Natural killer cell (primary cell): ENCODE results near the gene GSPT1. TPM values are rescaled to one million over a fixed set of nuclear protein-coding genes. Genes with fewer than 3 reads are reported as not detected.

ENCODE experiments used
- ATAC-seq, 3 donors: fragments of 150-1000 bp in 2 of 3; fragments of 200-7000 bp in 1 of 3; cut with Tn5 transposase; 1 replicate in 1 of 3; 2 replicates in 2 of 3; pipeline ENCODE4 v1.10.0; 2021; ENCODE audit warnings: mild to moderate bottlenecking in 2 of 3, moderate library complexity in 2 of 3
- DNase-seq, 2 donors: peaks; one replicate each; pipeline versions ENCODE4 v3.0.0 to v3.0.0-alpha.2; 2013 to 2021; ENCODE audit warnings: mixed read lengths in 1 of 2
- H3K27ac ChIP-seq: one replicate; pipeline ENCODE4 v1.5.1; 2013; ENCODE audit warnings: mild to moderate bottlenecking, low read length
- H3K27me3 ChIP-seq: one replicate; pipeline ENCODE4 v1.6.1; 2013; ENCODE audit warnings: low read length; ENCODE audit not compliant: control insufficient read depth, insufficient read depth
- H3K36me3 ChIP-seq: one replicate; pipeline ENCODE4 v1.6.1; 2013; ENCODE audit warnings: low read length; ENCODE audit not compliant: control insufficient read depth, insufficient read depth
- H3K4me1 ChIP-seq: one replicate; pipeline ENCODE4 v1.6.1; 2013; ENCODE audit warnings: low read length; ENCODE audit not compliant: control insufficient read depth, insufficient read depth
- H3K4me3 ChIP-seq: one replicate; pipeline ENCODE4 v1.5.1; 2013; ENCODE audit warnings: low read length
- H3K9me3 ChIP-seq: one replicate; pipeline ENCODE4 v1.6.1; 2013; ENCODE audit warnings: low read length; ENCODE audit not compliant: control insufficient read depth, insufficient read depth
- H3K27ac Mint-ChIP-seq, 2 donors: one replicate each; pipeline ENCODE4 v1.8.0; 2022; ENCODE audit warnings: mild to moderate bottlenecking in 2 of 2, mixed read lengths in 2 of 2, moderate library complexity in 1 of 2
- H3K27me3 Mint-ChIP-seq, 2 donors: one replicate each; pipeline ENCODE4 v1.8.0; 2022; ENCODE audit warnings: low read depth in 2 of 2, mixed read lengths in 2 of 2
- H3K36me3 Mint-ChIP-seq: one replicate; pipeline ENCODE4 v1.8.0; 2022; ENCODE audit warnings: mixed read lengths
- H3K4me1 Mint-ChIP-seq, 2 donors: one replicate each; pipeline ENCODE4 v1.8.0; 2022; ENCODE audit warnings: mixed read lengths in 2 of 2
- H3K4me3 Mint-ChIP-seq: one replicate; pipeline ENCODE4 v1.8.0; 2022; ENCODE audit warnings: mild to moderate bottlenecking, moderate library complexity, mixed read lengths
- H3K9me3 Mint-ChIP-seq, 2 donors: one replicate each; pipeline ENCODE4 v1.8.0; 2022; ENCODE audit warnings: mixed read lengths in 2 of 2
- WGBS: methylation state at CpG from one replicate; pipeline ENCODE4 v1.1.7; 2013; ENCODE audit warnings: missing lambda C conversion rate; ENCODE audit not compliant: insufficient coverage; 5-methylcytosine and 5-hydroxymethylcytosine counted together
- intact Hi-C: fragments of 100-400 bp; cut with micrococcal nuclease; formaldehyde crosslinking; loops from one replicate; pipeline ENCODE4 v1.14.2; 2022
- total RNA-seq, 4 donors: library from RNA; stranded (reverse); fragments of 120-200 nt in 1 of 4; gene quantifications; one replicate each; pipeline versions ENCODE4 v1.2.3 to v1.2.4, GENCODE V29; 2013 to 2022
- TF ChIP-seq, protein P1 (sequence below): fragments of 200-600 bp; IDR thresholded peaks from one replicate; pipeline ENCODE4 v1.8.0; 2022; ENCODE audit warnings: antibody characterized with exemption

The GSPT1 gene
- total RNA-seq, 3 donors from 2014 or later (not counting 1 experiment from before 2014, with no cell fraction given) = 51.4 to 77.8 (median 60.8) TPM

DNA sequence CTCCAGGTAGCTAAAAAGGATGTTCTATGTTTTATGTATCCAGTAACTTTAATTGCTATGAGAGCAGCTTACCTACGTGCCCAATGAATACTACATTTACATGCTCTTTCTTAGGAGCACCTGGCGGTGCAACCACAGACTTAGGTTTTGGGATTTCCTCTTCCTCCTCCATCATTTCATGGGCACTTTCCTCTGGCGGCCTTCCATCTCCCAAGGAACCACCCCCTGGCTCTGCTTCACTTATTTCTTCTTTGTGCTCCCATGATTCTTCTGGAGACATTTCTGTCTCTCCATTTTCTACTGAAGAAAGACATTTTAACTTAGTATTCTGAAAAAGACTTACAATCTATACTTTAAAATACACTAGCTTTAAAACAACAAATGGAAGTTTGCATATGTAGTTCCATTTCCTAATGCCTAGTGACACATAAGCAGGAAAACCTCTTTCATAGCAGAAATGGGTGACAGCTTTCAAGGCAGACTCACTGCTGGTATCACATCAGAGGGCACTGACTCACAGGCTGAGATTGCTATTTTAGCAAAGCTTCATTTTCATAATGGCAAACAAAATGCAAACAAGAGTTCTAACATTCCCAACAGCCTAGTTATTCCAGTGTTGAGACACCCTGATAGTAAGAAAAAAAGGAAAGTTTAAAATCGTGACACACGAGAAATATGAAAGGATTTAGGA is 19.1 kb downstream of the GSPT1 start:
- H3K36me3 ChIP-seq = peaks cover 14% of the 10 kb centered on the region
- peaks cover 2% of the 10 kb centered on the region for H3K4me1 ChIP-seq
- WGBS = 84% methylated on average over 3 of the region's 5 CpGs
- H3K4me1 Mint-ChIP-seq = peaks cover 35 to 42% of the 10 kb centered on the region in 2 donors
- H3K27me3 Mint-ChIP-seq = no peaks in the 10 kb centered on the region
- intact Hi-C loops = no loop called here
- H3K27ac ChIP-seq = no peak overlapping the region
- ATAC-seq = no peak
- H3K36me3 Mint-ChIP-seq = no peaks in the 10 kb centered on the region
- no peaks in the 10 kb centered on the region for H3K9me3 ChIP-seq
- no peak overlapping the region for H3K27ac Mint-ChIP-seq
- H3K4me3 ChIP-seq = no peak overlapping the region
- DNase-seq = no peak
- H3K9me3 Mint-ChIP-seq = no peaks in the 10 kb centered on the region
- TF ChIP-seq, protein P1, sequence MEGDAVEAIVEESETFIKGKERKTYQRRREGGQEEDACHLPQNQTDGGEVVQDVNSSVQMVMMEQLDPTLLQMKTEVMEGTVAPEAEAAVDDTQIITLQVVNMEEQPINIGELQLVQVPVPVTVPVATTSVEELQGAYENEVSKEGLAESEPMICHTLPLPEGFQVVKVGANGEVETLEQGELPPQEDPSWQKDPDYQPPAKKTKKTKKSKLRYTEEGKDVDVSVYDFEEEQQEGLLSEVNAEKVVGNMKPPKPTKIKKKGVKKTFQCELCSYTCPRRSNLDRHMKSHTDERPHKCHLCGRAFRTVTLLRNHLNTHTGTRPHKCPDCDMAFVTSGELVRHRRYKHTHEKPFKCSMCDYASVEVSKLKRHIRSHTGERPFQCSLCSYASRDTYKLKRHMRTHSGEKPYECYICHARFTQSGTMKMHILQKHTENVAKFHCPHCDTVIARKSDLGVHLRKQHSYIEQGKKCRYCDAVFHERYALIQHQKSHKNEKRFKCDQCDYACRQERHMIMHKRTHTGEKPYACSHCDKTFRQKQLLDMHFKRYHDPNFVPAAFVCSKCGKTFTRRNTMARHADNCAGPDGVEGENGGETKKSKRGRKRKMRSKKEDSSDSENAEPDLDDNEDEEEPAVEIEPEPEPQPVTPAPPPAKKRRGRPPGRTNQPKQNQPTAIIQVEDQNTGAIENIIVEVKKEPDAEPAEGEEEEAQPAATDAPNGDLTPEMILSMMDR = no peak
- no peak overlapping the region for H3K4me3 Mint-ChIP-seq
- H3K27me3 ChIP-seq = no peaks in the 10 kb centered on the region

DNA sequence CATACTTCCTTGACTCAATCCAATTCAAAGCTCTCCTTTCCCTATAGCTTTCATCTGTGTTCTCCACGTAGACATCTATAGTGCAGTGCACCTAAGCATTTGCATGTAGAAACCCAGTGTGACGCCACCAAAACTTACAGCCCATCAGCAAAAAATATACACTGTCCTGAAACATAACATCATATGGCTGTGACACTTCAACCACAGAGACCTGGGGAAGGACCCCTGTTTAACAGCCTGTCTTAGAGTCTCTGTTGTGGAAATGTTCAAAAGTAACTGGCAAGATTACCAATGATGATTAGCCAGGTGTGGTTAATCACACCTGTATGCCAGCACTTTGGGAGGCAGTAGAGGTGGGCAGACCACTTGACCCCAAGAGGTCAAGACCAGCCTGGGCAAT is 22.2 kb downstream of the GSPT1 start:
- Mint-ChIP-seq H3K36me3 (no peaks in the 10 kb centered on the region), H3K27ac (peak overlapping the region in 1 of 2 donors; percentile 5), H3K27me3 (no peaks in the 10 kb centered on the region), H3K4me1 (peaks cover 12 to 18% of the 10 kb centered on the region in 2 donors), H3K9me3 (no peaks in the 10 kb centered on the region), H3K4me3 (no peak overlapping the region)
- intact Hi-C loops = no loop called here
- DNase-seq (no peak), ATAC-seq (peak in 2 of 3 donors; percentile 54 to 57)
- TF ChIP-seq, protein P1 = no peak
- 74% methylated on average over 2 of the region's 2 CpGs for WGBS
- H3K4me3 ChIP-seq = no peak overlapping the region
- no peaks in the 10 kb centered on the region for H3K9me3 ChIP-seq
- H3K27ac ChIP-seq = no peak overlapping the region
- peaks cover 25% of the 10 kb centered on the region for H3K36me3 ChIP-seq
- H3K4me1 ChIP-seq = no peaks in the 10 kb centered on the region
- H3K27me3 ChIP-seq = no peaks in the 10 kb centered on the region

DNA sequence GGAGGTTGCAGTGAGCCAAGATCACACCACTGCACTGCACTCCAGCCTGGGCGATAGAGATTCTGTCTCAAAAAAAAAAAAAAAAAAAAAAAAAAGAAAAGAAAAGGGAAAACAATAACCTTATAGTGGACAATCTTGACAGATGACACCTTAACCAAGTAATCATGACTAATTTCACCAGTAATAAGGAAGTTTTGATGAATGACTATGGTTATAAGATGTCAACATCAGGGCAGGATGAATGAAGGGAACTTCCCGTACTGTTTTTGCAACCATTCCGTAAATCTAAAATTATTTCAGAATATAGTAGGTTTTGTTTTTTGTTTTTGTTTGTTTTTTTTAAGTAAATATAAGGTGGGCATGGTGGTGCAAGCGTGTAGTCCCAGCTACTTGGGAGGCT is 23.0 kb downstream of the GSPT1 start:
- H3K27ac Mint-ChIP-seq = no peak overlapping the region
- peaks cover 7 to 13% of the 10 kb centered on the region in 2 donors for H3K4me1 Mint-ChIP-seq

More for the DNA sequence above, 23.0 kb downstream of the GSPT1 start:
- Mint-ChIP-seq H3K36me3 (no peaks in the 10 kb centered on the region), H3K9me3 (no peaks in the 10 kb centered on the region), H3K4me3 (no peak overlapping the region), H3K27me3 (no peaks in the 10 kb centered on the region)
- H3K27me3 ChIP-seq = no peaks in the 10 kb centered on the region
- ATAC-seq = no peak
- H3K4me1 ChIP-seq = no peaks in the 10 kb centered on the region
- 67% methylated on average over 3 of the region's 4 CpGs for WGBS
- TF ChIP-seq, protein P1 = no peak
- no peaks in the 10 kb centered on the region for H3K9me3 ChIP-seq
- intact Hi-C loops = no loop called here
- H3K36me3 ChIP-seq = peaks cover 25% of the 10 kb centered on the region
- H3K4me3 ChIP-seq = no peak overlapping the region
- no peak for DNase-seq
- no peak overlapping the region for H3K27ac ChIP-seq
